GM19452 (cell line): ENCODE data around the gene NDUFS7.
"Not testable (repeated sequence)": the region's sequence is repeated elsewhere in the genome, so short reads cannot be mapped to it uniquely, and the experiment has no call there.

Source experiments
- ATAC-seq: cut with Tn5 transposase; IDR thresholded peaks from one replicate; pipeline ENCODE4 v1.9.1; 2021; ENCODE audit not compliant: unreplicated experiment

The NDUFS7 gene

DNA sequence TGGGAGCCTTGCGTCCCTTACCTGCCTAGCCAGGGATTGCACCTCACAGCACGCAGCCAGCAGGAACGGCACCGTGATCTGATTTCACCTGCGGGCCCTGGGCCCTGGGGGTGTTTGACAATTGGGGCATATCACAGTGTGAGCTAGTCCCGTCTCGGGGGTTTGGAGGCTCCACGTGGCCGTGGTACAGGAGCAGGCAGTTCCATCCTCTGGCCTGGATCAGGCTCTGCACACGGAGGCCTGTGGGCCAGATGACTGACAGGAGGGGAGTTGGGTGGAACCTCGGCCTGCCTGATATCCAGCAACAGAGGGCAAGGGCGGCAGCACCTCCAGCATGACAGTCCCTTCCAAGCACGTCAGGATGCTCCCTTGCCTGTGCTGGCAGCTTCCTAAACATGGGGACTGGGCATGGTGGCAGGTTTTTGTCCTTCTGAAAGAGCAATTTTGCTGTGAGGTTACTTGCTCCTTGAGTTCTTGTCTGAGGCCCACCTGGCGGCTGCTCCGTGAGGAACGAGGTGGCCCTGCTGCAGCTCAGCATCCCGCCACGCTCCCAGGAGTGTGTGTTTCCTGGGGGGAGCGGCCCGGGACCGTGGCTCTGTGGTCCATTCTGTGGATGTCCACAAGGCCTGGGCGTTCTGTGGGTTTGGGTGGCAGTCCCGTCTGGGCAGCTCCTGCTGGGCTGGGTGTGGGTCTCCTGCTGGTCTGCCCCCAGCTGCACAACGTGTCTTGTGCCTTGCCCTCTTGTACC, 48.2 kb downstream of the NDUFS7 start:
- ATAC-seq = no peak

DNA sequence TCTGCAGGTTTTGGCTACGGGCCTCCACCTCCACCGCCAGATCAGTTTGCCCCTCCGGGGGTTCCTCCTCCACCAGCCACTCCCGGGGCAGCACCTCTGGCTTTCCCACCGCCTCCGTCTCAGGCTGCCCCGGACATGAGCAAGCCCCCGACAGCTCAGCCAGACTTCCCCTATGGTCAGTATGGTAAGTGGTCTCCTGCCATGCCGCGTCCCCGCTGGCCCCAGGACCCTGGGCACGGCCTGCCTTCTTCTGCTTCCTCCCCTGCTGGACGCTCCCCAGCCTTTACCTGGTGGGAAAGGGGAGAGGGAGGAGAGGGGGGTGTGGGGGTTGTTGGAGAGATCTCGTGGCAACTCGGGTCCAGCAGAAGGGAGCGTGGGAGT, 48.8 kb downstream of the NDUFS7 start:
- ATAC-seq = no peak

DNA sequence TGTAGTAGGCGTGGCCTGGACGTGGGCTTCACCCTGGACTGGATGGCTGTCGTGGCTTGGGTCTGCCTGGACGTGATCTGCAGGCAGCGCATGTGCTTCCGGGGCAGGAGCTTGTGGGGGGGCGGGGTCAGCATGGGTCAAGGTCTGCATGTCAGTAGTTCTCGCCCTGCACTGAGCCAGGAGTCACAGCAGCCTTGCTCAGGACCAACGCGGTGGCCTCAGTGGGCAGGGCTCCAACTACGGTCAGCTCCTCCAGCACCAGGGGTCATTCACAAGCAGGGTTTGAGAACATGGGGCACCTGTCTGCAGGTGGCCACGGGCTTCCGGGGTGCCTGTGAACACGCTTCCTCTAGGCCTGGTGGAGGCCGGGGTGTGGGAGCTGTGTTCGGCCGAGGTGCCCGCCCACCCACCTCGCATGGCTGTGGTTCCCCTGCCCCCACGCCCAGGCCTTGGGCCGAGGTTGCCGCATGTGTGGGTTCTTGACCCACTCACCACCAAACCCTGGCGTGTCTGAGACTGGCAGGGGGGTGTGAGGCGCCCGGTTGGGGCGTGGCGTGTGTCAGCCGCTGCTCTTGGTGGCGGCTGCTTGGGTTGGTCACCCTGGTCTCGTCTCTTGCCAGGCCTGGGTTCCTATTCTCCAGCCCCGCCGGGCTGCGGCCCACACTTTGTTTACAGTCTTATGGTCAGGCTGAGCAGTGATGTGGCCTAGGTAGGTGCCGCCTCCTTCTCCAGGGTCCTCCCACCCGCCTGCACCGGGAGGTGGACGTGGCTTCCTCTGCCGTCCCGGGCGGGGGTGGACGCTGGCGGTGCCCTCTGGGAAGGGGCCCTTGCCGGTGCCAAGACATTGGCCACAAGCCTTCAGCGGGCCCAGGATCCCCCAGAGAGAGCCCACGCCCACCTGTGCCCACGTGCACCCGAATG, 49.7 kb downstream of the NDUFS7 start:
- ATAC-seq = no peak

- ATAC-seq = no peak
These were observed 50.3 kb downstream of the NDUFS7 start for GRCh38 chr19:1434040-1434366.

DNA sequence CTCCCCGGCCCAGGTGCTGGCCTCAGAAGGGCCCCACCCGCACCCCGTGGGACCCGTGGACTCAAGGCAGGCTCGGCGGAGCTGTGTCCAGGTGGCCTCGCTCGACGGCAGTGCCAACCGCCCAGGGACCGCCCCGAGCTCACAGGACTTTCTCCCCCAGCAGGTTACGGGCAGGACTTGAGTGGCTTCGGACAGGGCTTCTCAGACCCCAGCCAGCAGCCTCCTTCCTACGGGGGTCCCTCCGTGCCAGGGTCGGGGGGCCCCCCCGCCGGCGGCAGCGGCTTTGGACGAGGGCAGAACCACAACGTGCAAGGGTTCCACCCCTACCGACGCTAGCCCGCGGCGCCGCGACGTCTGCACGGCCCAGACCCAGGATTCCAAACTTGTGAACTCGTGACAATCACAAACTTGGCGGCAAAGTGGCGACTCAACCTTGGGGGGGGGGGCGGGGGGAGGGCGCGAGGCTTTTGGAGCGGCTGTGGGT, 50.9 kb downstream of the NDUFS7 start:
- ATAC-seq = no peak

GRCh38 chr19:1435378-1435989, 51.8 kb downstream of the NDUFS7 start:
- no peak for ATAC-seq

- ATAC-seq = no peak
These were observed 53.9 kb downstream of the NDUFS7 start for GRCh38 chr19:1437609-1438008.

DNA sequence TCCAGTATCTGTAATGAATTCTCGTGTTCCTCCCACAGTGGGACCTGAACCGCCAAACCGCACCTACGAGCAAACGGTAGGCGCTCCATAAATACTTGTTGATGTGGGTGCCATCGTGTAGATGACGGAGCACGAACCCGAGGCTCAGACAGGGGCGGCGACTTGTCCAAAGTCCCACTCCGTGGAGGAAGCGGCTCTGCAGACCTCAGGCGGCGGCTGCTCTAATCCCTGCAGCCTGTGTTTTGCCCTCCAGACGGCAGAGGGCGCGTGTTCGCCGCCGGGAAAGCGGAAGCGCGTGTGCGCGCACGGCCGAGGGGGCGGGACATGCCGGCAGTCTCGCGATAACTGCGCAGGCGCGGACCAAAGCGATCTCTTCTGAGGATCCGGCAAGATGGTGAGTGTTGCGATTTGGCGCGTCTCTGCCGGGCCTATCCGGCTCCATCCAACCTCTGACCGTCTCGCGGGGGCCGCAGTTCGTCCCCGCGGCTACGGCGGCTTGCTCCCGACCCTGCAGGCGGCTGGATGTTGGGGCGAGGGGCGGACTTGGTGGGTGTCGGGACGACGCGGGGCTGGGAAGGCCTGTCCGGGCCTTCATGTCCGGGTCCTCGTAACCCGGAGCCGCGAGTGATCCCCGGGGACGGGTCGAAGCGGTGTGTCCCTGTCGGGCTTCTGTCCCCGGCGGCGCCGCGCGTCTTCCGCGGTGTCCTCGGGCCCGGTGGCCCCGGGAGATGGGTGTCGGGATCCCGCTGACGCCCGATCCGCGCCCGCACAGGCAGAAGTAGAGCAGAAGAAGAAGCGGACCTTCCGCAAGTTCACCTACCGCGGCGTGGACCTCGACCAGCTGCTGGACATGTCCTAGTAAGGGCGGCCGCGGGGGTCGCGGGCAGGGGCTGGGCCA, 54.6 kb downstream of the NDUFS7 start, which contains the start of gene RPS15:
TSS of gene RPS15 (plus strand) at position 362 of the 898 bp plus-strand sequence. CDS start at position 392, 30 bp downstream.
- peak; percentile 66 for ATAC-seq

DNA sequence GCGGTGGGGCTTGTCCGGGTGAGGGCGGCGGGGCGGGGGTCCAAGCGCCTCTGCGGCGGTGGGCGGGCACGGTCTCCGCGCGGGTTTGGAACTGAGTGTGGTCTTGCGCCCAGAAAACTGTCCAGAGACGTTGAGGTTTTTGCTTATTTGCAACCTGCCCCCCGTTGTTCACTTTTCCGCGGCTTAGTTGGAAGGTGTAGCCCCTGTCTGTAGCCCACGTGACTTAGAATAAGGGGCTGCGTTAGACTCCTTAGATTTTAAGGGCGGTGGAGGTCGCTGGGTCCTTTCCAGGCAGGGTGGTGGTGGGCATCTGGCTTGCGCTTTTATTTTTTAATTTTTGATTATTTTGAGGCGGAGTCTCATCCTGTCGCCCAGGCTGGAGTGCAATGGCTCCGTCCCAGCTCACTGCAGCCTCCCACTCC, 55.2 kb downstream of the NDUFS7 start:
- ATAC-seq = no peak

- ATAC-seq = not testable (repeated sequence)
These were observed 56.1 kb downstream of the NDUFS7 start for GRCh38 chr19:1439525-1440417.

DNA sequence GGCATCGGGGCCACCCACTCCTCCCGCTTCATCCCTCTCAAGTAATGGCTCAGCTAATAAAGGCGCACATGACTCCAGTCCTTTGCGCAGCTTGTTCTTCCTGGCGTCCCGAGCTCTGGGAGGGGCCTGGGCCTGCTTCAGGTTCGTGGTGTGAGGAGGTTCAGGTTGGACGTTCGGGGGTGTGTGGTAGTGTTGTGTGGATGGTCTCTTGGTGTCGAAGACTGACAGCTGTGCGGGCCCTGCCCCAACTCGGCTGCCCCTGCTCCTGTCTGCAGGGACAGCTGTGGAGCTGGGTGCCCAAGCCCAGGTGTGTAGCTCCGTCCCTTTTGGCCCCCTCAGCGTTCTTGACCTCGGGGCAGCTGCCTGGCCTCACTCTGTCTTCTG, 56.7 kb downstream of the NDUFS7 start:
- no peak for ATAC-seq

- no peak for ATAC-seq
These were observed 57.3 kb downstream of the NDUFS7 start for GRCh38 chr19:1441022-1441426.

DNA sequence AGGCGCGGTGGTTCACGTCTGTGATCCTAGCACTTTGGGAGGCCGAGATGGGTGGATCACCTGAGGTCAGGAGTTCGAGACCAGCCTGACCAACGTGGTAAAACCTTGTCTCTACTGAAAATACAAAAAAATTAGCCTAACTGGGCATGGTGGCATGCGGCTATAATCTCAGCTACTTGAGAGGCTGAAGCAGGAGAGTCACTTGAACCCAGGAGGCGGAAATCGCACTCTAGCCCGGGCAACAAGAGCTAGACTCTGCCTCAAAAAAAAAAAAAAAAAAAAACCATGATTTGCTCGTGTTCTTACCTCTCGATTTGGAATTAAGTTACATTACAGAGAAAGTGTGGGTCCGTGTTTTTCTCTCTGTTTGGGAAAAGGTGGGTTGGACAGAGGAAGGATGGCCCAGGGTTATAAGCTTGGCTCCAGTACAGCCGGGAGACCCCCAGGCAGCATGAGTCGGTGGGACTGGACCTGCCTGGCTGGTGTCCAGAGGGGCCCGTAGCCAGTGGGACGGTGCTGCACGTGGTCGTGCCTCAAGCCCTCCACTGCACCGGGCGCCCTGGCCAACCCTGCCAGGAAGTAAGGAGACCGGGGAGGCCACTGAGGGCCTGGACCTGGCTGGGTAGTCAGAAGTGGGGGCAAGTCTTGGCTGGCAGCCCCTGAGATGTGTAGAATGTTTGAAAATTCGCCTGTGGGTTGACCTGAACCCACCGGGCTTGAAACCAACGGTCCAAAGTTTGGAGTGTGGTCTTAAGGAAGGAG, 58.2 kb downstream of the NDUFS7 start:
- ATAC-seq = no peak
